Right hindlimb (tissue), 1 donor: ENCODE data around the gene PLCH2.

ENCODE experiments used
- DNase-seq: peaks from one replicate; pipeline ENCODE4 v3.0.0-alpha.2; 2018

PLCH2 gene

DNA sequence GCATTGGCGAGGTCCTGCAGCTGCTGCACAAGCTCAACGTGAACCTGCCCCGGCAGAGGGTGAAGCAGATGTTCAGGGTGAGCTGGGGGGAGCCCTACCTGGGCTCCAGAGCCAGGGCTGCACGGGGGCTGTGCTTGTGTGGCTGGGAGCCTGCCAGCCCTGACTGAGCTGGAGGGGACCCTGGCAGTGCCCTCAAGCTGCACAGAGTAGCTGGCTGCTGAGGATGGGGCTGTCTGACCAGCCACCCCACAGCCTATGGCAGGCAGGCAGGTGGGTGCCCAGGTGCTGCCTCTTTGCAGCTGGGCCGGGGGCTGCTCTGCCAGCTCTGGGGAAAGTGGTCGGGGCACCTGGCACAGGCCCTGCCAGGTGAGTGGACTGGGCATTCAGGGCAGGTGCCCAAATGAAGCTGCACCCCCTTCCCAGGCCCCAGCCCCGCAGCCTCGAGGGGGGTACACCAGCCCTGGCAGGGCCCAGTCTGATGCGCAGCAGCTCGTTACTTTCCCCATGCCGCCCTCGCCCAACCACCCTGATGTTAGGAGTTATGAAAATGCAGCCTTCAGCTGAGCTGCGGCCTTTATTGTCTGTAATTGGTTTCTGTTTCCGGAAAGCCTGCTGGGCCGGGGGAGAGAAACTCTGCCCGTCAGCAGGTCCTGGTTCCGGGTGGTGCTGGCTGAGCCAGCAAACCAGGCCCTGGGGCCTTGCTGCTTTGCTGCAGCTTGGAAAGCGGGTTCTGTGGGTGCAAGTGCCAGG, 4.3 kb downstream of the PLCH2 start:
- DNase-seq: no peak

DNA sequence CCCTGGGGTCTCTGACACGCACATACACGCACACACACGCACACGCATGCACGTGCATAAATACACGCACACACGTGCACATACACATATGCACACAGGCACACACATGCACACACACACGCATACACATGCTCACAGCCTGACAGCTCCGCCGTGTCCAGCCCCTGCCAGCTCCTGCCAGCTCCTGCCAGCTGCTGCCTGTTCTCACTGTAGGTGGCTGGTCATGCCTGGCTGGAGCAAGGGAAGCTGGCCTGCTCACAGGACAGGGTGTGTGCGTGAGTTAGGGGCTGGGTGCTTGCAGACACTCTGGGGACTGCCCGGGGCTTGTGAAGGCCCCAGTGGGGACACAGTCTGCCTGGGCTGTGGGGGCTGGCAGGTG, 4.9 kb downstream of the PLCH2 start:
- DNase-seq: no peak

DNA sequence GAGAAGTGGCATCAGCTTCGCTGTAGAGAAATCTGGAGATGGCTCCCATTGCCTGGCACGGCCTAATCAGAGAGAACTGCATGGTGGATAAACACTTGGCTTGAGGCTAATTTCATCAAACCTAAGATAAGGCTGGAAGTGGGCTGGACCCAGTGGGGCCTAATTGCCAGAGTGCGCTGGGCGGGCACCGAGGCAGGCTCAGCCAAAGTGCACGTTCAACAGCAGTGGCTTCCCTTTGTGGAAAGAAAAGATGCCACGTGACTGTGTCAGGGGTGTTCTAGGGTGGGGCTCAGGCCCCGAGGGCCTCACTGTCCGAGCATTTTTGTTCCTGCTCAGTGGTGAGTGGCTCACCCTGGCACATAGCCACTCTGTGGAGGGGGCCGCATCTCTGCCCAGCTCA, 5.8 kb downstream of the PLCH2 start:
- DNase-seq: no peak

DNA sequence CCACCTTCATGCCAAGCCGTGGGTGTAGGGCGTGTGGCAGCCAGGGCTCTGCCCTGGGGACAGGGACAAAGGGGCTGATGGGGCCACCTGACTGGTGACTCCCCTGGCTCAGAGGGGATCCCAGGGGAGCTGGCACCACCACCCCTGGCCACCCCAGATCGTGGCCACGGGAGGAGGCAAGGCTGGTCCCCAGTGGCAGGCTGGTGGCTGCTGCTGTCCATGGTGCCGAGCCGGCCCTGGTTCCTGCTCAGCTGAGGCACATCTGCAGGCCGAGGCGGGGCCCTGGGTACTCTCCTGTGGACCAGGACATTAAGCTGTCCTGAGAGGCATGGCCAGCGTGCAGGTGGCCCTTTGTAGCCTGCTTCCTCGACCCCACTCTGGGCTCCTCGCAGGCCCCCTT, 6.5 kb downstream of the PLCH2 start:
- DNase-seq: no peak

DNA sequence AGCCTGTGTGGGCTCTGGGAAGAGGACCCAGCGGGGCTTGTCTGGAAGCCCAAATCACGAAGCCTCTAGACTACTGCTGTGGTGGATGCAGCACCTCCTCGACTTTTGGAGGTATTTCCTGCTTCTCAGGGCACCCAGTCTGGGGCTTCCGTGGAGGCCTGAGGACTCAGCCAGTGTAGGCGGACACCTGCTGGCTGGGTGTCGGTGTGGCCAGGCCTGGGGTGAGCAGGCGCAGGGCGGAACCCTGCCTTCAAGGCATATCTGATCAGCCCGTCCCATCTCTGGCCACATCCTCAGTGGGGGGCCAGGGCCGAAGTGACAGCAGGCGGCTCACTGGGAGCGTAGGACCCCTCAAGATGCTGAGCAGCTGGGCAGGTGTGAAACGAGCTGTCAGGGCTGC, 6.9 kb downstream of the PLCH2 start:
- DNase-seq: no peak

DNA sequence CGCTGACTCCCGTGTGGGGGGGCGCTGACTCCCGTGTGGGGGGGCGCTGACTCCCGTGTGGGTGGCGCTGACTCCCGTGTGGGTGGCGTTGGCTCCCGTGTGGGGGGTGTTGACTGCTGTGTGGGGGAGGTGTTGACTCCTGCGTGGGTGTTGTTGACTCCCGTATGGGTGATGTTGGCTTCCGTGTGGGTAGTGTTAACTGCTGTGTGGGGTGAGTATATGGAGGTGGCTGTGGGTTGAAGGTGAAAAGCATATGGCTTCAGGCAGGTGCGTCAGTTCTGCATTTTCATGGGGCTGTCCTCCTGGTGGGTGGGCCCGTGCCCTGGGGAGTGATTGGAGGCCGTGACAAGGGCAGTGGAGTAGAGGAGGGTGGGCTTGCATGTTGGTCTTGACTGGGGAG, 7.9 kb downstream of the PLCH2 start:
- DNase-seq: no peak

DNA sequence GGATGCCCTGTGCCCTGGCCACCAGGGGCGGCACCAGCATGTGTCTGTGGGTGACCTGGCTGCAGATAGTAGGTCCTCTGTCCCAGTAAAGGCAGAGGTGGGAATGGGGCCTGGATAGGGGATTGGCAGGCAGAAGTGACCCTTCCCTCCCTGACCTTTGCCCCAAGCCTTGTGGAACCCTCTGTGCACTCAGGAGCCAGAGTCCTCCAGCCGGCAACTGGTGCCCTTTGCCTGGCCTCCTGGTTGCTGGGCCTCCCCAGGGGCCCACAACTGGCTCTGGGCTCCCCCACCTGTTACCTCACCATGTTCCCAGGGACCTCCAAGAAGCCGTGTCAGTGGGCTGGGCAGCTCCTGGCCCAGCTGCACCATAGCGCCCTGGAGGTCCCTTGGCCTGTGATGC, 10.0 kb downstream of the PLCH2 start:
- DNase-seq: no peak

DNA sequence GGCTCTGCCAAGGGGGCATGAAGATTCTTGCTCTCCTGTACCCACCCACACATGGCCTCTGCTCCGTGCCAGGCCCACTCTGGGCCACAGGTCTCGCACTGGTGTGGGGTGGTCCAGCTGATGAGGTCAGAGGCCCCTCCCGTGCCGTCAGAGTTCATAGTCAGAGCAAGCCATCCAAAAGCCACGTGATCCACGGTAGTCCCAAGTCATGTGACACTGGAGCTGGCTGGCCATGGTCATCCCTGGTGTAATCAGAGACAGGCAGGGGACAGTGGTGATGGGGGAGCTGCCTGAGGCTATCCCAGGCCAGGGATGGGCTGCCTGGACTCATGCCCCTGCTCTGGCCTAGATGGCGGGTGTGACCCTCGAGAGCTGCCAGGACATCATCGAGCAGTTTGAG, 10.5 kb downstream of the PLCH2 start:
- no peak for DNase-seq

DNA sequence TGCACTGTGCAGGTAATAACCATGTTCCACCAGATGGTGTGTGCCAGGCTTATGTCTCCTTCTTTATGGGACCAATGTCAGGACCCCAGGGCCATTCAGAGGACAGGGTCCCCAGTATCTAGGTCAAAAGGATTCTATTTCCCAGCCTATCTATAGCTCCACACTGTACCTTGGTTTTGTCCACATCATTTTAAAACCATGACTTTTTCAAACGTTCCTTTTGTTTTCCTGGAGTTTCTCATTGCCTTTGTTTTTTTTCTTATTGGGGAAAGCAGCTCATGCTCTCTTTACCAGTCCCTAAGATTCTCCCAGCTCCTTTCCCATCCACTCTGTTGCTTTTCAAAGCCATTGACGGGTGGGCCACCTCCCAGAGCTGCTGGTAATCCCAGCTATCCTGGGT, 12.6 kb downstream of the PLCH2 start:
- DNase-seq: no peak

DNA sequence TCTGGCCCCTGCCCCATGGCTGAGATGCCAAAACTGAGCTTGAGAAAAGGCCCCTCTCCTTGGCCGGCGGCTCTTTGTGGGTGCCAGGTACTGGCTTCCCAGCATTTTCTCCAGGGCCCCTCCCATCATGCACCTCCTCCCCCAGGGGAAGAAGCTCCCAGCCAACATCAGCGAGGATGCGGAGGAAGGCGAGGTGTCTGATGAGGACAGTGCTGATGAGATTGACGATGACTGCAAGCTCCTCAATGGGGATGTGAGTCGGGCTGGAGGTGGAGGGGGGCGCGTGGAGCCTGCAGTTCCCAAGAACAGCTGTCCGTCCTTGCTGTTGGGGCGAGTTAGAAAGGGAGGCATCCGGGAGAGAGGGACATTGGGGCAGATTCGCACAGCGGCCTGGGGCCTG, 13.5 kb downstream of the PLCH2 start:
- DNase-seq: no peak

DNA sequence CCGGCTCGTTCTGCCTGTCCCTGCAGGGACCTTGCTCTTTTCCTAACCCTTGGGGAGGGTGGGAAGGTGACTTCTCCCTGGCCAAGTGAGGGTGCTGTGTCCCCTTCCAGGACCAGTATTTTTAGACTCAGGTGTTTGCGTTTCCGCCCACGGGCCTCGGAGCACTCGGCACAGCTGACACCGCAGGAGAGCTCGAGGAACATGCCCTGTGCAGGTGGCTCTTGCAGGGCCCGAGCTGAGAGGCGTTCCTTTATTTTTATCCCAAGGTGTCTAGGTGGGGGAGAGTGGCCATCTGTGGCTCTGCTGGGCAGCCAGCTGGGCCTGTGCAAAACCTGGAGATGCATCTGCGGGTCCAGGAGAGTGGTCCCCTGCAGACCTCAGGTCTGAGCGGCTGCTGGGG, 16.0 kb downstream of the PLCH2 start:
- no peak for DNase-seq

DNA sequence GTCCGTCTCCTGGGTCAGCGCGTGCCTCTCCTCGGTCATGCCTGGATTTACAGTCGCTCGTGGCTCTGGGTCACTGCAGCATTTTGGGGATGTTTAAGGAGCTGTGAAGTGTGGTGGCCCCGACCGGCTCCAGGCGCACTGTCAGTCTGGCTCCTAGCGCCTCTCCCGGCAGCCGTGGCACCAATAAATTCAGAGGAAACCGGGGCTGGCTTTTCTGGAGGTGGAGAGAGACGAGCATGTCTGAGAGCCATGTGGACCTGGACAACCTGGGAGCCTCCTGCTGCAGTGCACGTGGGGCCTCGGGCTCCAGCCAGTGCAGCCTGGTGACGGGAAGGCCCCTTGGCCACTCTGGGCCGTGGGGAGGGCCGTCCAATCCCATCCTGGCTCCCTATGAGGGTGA, 17.1 kb downstream of the PLCH2 start:
- DNase-seq: no peak

DNA sequence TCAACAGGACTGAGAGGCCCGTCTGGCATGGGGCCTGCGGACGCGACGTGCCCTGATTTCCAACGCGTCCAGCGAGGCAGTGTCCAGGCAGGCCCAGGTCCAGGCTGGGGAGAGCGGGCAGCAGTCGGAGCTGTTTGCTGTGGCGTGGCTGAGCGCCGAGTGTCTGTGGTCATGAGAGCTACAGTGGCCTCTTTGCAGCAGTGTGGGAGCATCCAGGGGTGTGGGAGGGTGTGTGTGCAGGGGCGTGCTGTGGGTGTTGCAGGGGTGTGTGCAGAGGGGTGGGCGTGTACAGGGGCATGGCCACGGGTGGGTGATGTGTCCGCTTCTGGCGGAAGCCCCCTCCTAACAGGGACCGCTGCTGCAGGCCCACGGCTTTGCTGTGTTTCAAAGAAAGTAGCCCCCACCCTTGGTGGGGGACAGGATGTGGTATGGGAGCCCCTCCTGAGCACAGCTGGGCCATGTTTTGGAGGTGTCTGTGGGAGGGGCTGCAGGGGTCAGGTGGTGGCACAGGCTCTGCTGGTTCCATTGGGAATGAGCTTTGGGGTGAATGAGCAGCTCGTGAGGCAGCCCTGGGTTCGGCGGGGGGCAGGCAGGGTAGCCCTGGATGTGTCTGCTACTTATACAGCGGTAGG, 17.7 kb downstream of the PLCH2 start:
- peak; percentile 60 for DNase-seq

DNA sequence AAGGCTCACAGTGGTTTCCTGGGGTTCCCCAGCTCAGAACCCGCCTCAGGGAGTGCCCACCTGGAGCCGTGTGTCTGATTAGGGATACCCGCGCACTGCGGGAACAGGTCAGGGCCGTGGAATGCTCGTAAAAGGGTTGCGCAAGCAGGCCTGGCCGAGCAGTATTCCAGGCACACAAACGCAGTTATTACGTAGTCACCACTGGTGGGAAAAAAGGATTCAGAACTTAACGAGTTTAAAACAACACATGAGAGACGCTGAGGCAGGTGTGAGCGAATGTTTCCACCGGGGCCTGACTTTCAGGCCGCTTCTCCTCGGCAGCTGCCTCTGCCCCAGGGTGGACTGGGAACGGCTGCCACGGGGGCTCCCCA, 18.2 kb downstream of the PLCH2 start:
- DNase-seq: no peak

DNA sequence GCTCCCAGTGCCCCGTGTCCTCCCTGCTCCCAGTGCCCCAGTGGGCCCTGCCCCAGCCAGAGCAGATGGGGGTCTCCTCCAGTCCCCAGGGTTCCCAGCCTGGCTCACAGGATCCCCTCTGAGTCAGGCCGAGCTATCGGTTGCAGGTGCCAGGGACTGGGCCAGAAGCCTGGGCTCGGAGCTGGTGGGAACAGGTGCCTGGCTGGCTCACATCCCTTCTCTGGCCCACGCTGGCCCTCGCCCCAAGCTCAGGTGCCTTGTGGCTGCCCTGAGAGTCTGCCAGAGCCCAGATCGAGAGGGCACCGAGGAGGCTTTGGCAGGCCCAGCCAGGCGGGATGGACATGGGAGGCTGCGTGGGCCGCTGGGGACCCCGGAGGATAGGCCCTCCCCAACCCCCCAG, 18.9 kb downstream of the PLCH2 start:
- DNase-seq: no peak

DNA sequence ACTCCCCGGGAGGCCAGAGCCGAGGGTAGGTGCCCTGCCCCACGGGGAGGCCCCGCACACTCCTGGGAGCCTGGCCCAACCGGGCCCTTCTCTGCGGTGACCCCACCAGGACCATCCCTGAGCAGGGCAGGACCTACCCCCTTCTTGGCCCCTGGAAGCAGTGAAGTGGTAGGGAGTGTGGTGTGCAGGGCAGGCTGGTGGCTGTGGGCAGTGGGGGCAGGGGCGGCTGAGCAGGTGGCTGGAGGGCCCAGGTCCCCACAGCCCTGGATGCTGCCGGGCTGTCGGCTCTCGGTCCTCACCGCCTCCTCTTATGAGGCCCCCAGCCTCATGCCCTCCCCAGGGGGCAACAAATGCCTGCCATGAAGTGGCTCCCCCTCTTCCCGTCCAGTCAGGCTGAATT, 19.5 kb downstream of the PLCH2 start:
- DNase-seq: no peak

DNA sequence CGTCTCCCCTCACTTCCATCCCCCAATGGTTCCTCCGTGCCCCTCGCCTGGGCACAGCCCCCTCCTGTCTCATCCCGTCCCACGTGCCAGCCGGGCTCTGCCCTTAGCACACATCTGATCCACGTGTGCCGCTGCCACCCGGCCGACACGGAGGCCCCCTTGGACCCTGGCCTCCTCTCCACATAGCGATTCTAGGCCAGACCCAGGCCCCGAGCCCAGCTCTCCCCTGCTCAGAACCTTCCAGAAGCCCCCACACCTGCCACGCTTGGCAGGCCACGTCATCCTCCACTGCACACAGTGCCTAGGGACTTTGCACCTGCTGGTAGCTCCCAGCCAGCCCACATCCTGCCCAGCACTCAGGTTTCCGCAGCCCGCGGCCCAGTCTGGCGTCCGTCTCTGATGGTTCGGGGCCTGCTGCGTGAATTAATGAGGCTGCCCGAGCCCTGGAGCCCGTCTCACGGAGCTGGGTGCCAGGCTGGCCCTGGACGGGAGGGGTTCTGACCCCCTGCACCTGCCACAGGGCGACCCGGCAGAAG, 20.1 kb downstream of the PLCH2 start:
- no peak for DNase-seq

DNA sequence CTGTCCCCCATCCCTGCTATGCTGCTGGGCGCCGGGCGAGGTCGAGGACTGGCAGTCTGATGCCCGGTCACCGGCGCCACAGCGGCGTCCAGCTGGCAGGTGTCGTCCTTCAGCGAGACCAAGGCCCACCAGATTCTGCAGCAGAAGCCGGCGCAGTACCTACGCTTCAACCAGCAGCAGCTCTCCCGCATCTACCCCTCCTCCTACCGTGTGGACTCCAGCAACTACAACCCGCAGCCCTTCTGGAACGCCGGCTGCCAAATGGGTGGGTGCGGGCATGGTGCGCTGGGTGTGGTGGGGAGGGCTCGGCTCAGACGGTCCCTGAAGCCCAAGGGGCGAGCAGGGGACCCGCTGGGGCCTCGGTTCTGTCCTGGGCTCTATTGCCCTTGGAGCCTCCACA, 20.7 kb downstream of the PLCH2 start:
- no peak for DNase-seq

DNA sequence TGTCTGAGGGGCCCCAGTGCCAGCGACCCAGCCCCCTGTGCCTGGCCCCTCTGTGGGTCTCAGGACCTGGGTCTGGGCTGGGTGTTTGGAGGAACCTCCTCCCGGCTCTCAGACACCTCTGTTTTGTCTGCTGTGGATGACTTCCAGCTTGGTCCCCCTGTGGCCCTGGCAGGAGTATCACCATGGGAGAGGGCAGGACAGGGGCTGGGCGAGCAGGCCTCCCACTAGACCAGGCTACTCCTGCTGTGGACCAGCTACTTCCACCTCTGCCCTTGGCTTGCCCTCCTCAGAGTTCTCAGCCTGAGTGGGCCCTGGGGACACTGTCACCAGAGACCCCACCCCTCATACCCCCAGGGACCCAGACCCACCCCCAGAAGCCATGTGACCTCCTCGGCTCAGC, 21.8 kb downstream of the PLCH2 start:
- no peak for DNase-seq

DNA sequence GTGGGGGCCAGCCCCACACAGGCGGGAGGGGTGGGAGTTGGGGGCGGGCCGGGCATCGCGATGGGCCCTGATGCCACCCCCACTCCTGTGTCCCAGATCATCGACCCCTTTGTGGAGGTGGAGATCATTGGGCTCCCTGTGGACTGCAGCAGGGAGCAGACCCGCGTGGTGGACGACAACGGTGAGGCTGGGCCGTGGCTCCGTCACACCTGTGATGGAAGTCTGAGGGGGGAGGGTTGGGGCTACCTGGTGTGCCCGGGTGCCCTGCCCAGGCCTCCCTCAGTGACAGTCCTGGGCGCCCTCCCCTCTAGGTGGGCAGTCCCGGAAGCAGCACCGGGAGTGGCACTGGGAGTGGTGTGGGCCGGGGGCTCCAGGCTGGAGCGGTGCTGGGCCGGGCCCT, 22.6 kb downstream of the PLCH2 start:
- no peak for DNase-seq

DNA sequence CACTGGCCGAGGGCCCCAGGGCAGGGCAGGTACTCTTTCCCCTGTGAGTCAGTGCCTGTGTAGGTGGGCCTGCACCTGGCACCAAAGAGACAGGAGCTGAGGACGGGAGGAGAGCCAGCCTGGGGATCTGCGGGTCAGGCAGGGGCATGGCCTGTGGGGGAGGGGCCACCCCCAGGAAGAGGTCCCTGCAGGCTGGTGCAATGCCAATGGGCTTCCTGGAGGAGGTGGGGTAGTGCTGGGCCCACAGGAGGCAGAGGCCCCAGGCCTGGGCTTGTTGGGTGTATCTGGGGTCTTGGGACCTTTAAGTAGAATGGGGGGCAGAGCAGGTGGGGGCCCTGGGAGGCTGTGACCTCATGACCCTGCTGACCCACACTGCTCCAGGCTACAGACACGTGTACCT, 23.2 kb downstream of the PLCH2 start:
- DNase-seq: no peak

DNA sequence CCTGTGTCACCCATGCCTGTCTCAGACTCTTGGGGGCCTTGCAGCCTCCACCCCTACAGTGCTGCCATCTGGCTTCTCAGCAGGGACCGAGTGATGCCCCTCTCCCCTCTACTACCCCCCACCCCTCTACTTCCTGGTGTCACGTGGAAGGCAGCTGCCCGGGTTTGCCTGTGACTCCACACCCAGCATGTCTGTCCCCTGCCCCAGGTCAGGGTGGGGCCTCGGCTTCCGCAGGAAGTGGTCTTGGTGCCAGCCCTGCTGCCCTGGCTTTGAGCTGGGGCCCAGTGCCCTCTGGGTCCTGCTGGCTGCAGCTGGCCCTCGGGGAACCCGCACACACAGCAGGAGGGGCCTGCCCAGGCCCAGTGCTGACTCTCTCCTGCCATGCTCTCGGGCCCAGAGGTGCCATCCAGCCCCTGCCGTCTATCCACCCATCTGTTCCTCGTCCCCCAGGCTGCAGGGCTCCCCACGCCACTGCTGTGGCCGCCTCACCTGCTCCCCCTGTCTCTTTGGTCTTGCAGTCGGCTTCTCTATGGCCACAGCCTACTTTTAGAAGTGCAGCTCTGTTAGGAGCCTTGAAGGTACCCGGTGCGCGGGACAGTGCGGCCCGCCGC, 24.0 kb downstream of the PLCH2 start:
- DNase-seq: no peak

DNA sequence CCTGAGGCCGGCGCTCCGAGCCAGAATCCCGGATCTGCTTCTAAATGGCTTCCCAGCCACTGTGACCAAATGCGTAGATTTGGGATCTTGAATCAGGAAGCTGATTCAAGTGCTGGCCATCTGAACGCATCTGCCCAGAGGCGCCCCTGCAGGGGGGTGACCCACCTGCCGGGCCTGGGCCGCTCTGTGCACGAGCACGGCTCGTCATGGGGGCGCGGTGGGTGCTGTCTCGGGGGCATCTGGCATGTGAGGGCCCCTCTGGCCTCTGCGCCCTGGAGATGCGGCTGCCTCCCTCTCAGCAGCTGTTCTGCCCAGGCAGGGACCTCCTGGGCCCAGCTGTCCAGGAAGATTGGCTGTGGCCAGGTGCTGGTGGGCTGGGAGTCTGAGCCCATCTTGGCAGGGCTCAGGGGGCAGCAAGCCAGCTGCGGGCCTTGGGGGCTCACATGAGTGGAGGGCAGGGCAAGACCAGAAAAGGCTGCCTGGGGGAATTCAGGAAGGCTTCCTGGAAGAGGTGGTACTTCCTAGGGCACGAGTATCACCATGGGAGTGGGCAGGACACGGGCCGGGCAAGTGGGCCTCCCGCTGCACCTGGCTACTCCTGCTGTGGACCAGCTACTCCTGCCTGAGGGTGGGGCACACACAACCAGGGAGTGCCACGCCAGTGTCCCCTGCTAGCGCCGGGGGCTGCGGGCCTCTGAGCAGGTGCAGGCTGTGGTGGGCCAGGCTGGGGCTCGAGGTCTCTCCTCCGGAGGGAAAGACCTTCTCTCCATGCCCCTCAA, 25.1 kb downstream of the PLCH2 start:
- DNase-seq: peak; percentile 77

DNA sequence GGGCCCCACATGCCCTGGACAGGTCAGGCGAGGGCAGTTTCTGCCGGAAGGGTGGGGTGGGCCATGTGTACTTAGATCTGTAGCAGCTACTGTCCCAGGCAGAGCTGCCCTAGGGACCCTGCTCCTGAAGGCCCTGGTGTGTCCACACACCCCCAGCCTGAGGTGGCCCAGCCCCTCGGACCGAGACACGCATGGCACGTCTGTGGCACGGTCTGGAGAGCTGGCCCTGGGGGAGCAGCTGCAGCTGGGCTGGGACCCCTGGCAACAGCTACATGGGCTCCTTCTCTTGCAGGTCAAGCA, 25.7 kb downstream of the PLCH2 start:
- DNase-seq: no peak
